ENCODE data around the gene CHST6. TPM values are rescaled to one million over a fixed set of nuclear protein-coding genes. Genes with fewer than 3 reads are reported as not detected.

The CHST6 gene
- total and polyA plus RNA-seq, 8 donors, result 1.3 to 3.9 (median 1.6) TPM

DNA sequence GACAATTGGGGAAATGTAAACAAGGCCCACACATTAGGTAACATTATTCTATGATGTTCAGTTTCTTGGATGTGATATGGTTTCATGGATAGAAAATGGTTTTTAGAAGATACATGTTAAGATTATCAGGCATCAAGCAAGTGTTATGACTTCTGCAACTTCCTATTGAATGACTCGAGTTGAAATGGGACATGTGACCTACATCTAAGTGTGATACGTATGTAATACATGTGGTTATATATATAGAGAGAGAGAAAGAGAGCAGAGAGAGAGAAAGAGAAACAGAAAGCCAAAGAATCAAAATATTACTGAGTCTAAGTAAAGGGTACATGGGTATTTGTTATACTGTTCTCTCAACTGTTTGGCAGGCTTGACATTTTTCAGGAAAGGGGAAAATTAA, 32.4 kb downstream of the CHST6 start:
- no peaks in the 10 kb centered on the region for H3K27me3 ChIP-seq
- TF ChIP-seq, protein P1, sequence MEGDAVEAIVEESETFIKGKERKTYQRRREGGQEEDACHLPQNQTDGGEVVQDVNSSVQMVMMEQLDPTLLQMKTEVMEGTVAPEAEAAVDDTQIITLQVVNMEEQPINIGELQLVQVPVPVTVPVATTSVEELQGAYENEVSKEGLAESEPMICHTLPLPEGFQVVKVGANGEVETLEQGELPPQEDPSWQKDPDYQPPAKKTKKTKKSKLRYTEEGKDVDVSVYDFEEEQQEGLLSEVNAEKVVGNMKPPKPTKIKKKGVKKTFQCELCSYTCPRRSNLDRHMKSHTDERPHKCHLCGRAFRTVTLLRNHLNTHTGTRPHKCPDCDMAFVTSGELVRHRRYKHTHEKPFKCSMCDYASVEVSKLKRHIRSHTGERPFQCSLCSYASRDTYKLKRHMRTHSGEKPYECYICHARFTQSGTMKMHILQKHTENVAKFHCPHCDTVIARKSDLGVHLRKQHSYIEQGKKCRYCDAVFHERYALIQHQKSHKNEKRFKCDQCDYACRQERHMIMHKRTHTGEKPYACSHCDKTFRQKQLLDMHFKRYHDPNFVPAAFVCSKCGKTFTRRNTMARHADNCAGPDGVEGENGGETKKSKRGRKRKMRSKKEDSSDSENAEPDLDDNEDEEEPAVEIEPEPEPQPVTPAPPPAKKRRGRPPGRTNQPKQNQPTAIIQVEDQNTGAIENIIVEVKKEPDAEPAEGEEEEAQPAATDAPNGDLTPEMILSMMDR (IDR thresholded peaks at IDR 0.05), result no peak
- ATAC-seq (no peak), DNase-seq (no peak)
- H3K36me3 ChIP-seq, result no peaks in the 10 kb centered on the region
- no peaks in the 10 kb centered on the region for H3K9me3 ChIP-seq
- no peak overlapping the region for H3K27ac ChIP-seq
- peaks cover 7 to 37% of the 10 kb centered on the region in 2 donors for H3K4me1 ChIP-seq
- intact Hi-C loops (cut with DNase I), result no loop called here
- peak overlapping the region in 1 of 2 donors; percentile 99 for H3K4me3 ChIP-seq

DNA sequence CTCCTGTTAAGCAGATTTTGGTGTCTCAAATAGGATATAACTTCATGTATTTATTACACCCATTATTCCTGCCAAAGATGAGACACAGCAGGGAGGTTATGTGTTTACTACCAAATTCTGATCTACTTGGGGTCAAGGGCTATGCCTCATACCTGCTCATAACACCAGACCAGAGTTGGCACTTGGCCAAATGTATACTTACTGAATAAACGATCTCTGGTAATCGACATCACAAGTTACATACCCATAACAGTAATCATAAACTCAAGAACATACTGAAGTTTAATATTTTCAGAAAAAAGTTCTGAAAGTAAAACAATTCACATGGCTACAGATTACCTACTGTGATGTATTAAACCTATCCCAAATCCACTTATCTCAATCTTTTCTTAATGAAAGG, 33.7 kb downstream of the CHST6 start:
- TF ChIP-seq, protein P1 (IDR thresholded peaks at IDR 0.05), result no peak
- Histone ChIP-seq H3K9me3 (no peaks in the 10 kb centered on the region), H3K4me3 (no peak overlapping the region), H3K36me3 (no peaks in the 10 kb centered on the region), H3K27me3 (no peaks in the 10 kb centered on the region), H3K4me1 (peaks cover 7 to 37% of the 10 kb centered on the region in 2 donors), H3K27ac (no peak overlapping the region)
- intact Hi-C loops (cut with DNase I), result no loop called here
- ATAC-seq (no peak), DNase-seq (no peak)

DNA sequence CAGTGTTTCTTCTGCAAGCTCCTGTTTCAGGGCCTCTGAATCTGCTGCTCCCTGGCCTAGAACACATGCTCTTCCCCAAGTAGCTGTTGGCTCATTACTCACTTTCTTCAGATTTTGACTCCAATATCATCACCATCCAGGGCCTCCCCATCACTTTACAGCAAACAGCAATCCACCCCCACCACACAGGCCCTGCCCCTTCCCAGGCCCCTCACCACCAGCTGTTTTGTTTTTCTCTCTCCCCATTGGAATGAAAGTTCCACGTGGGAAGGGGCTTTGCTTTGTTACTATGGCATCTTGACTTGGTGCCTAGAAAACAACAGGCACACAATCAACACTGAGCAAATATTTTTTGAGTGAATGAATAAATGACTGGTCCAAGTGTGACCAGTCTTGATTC, 34.8 kb downstream of the CHST6 start:
- peak in 2 of 4 donors; percentile 91 to 93 for DNase-seq
- no peak overlapping the region for H3K4me3 ChIP-seq
- intact Hi-C loops (cut with DNase I), result no loop called here
- H3K9me3 ChIP-seq, result no peaks in the 10 kb centered on the region
- peaks cover 7 to 37% of the 10 kb centered on the region in 2 donors for H3K4me1 ChIP-seq
- TF ChIP-seq, protein P1 (IDR thresholded peaks at IDR 0.05), result no peak
- ATAC-seq, result no peak
- no peak overlapping the region for H3K27ac ChIP-seq
- H3K36me3 ChIP-seq, result no peaks in the 10 kb centered on the region
- H3K27me3 ChIP-seq, result no peaks in the 10 kb centered on the region

DNA sequence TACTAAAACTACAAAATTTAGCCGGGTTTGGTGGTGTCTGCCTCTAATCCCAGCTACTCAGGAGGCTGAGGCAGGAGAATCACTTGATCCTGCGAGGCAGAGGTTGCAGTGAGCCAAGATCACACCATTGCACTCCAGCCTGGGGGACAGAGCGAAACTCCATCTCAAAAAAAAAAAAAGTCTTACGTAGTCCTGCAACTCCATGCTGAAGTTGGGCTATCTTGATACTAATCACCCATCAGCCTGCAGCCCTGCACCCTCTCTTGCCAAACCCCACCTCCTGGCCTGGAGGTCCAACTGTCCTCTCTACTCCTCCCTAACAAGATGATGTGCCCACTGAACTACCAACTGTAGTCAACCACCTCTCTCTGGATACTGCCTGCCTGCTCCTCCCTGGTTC, 35.5 kb downstream of the CHST6 start:
- peaks cover 7 to 34% of the 10 kb centered on the region in 2 donors for H3K4me1 ChIP-seq
- no peak overlapping the region for H3K27ac ChIP-seq
- no peaks in the 10 kb centered on the region for H3K36me3 ChIP-seq
- H3K9me3 ChIP-seq, result no peaks in the 10 kb centered on the region
- intact Hi-C loops (cut with DNase I), result no loop called here
- TF ChIP-seq, protein P1 (IDR thresholded peaks at IDR 0.05), result no peak
- DNase-seq, result no peak
- H3K4me3 ChIP-seq, result no peak overlapping the region
- no peaks in the 10 kb centered on the region for H3K27me3 ChIP-seq
- ATAC-seq, result no peak

DNA sequence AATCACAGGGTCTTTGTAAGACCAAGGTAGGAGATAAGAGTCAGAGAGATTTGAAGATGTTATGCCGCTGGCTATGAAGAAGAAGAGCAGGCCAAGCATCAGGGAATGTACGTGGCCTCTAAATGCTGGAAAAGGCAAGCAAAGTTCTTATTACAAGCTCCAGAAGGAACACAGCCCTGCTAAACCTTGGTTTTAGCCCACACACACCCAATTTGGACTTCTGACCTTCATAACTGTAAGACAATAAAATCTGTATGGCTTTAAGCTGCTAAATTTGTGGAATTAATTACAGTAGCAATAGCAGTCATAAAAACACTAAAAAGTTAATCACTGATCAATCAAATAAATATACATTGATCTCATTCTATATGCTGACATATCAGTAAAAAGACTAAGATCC, 36.8 kb downstream of the CHST6 start:
- H3K27me3 ChIP-seq, result no peaks in the 10 kb centered on the region
- peaks cover 7 to 31% of the 10 kb centered on the region in 2 donors for H3K4me1 ChIP-seq
- ATAC-seq (no peak), DNase-seq (no peak)
- H3K9me3 ChIP-seq, result no peaks in the 10 kb centered on the region
- no peak overlapping the region for H3K27ac ChIP-seq
- intact Hi-C loops (cut with DNase I), result no loop called here
- H3K4me3 ChIP-seq, result no peak overlapping the region
- TF ChIP-seq, protein P1 (IDR thresholded peaks at IDR 0.05), result no peak
- no peaks in the 10 kb centered on the region for H3K36me3 ChIP-seq
